ENCODE measurements around the gene LIPC. TPM values are rescaled to one million over a fixed set of nuclear protein-coding genes. Genes with fewer than 3 reads are reported as not detected.

Gene LIPC
- total RNA-seq, 1 donor from 2014 or later: 1.0 TPM

- no peaks in the 10 kb centered on the region for H3K27me3 ChIP-seq (ENCODE audit: low read depth)
- intact Hi-C loops (cut with DNase I): no loop called here
- peaks cover 7% of the 10 kb centered on the region for H3K4me1 ChIP-seq
- H3K4me3 ChIP-seq: no peak overlapping the region
- no peaks in the 10 kb centered on the region for H3K36me3 ChIP-seq
- no peak overlapping the region for H3K27ac ChIP-seq
- no peak for TF ChIP-seq CTCF (IDR thresholded peaks at IDR 0.05)
- no peaks in the 10 kb centered on the region for H3K9me3 ChIP-seq
- DNase-seq (no peak), ATAC-seq (no peak)
Measured at GRCh38 chr15:58532126-58532525, 100.3 kb downstream of the LIPC start.

- no peak for TF ChIP-seq CTCF (IDR thresholded peaks at IDR 0.05)
- H3K4me1 ChIP-seq: no peaks in the 10 kb centered on the region
- H3K4me3 ChIP-seq: no peak overlapping the region
- DNase-seq (no peak), ATAC-seq (no peak)
- H3K9me3 ChIP-seq: no peaks in the 10 kb centered on the region
- intact Hi-C loops (cut with DNase I): no loop called here
- H3K36me3 ChIP-seq: no peaks in the 10 kb centered on the region
- no peak overlapping the region for H3K27ac ChIP-seq
- no peaks in the 10 kb centered on the region for H3K27me3 ChIP-seq (ENCODE audit: low read depth)
Measured at GRCh38 chr15:58534556-58534955, 102.8 kb downstream of the LIPC start.

GRCh38 chr15:58535337-58535736 is 103.5 kb downstream of the LIPC start:
- Histone ChIP-seq H3K36me3 (no peaks in the 10 kb centered on the region), H3K4me3 (no peak overlapping the region), H3K4me1 (no peaks in the 10 kb centered on the region), H3K9me3 (no peaks in the 10 kb centered on the region), H3K27ac (no peak overlapping the region), H3K27me3 (ENCODE audit: low read depth) (no peaks in the 10 kb centered on the region)
- intact Hi-C loops (cut with DNase I): no loop called here
- ATAC-seq (no peak), DNase-seq (no peak)
- no peak for TF ChIP-seq CTCF (IDR thresholded peaks at IDR 0.05)

- DNase-seq (no peak), ATAC-seq (no peak)
- Histone ChIP-seq H3K27ac (no peak overlapping the region), H3K36me3 (no peaks in the 10 kb centered on the region), H3K4me3 (no peak overlapping the region), H3K27me3 (ENCODE audit: low read depth) (no peaks in the 10 kb centered on the region), H3K9me3 (no peaks in the 10 kb centered on the region), H3K4me1 (no peaks in the 10 kb centered on the region)
- intact Hi-C loops (cut with DNase I): no loop called here
- TF ChIP-seq CTCF (IDR thresholded peaks at IDR 0.05): no peak
Measured at GRCh38 chr15:58535894-58536293, 104.1 kb downstream of the LIPC start.

GRCh38 chr15:58536414-58536813 is 104.6 kb downstream of the LIPC start:
- Histone ChIP-seq H3K36me3 (no peaks in the 10 kb centered on the region), H3K4me3 (no peak overlapping the region), H3K9me3 (no peaks in the 10 kb centered on the region), H3K27me3 (ENCODE audit: low read depth) (no peaks in the 10 kb centered on the region), H3K27ac (no peak overlapping the region), H3K4me1 (no peaks in the 10 kb centered on the region)
- intact Hi-C loops (cut with DNase I): no loop called here
- no peak for ATAC-seq
- no peak for DNase-seq
- TF ChIP-seq CTCF (IDR thresholded peaks at IDR 0.05): no peak

- Histone ChIP-seq H3K4me1 (no peaks in the 10 kb centered on the region), H3K9me3 (no peaks in the 10 kb centered on the region), H3K27ac (no peak overlapping the region), H3K27me3 (ENCODE audit: low read depth) (no peaks in the 10 kb centered on the region), H3K4me3 (no peak overlapping the region), H3K36me3 (no peaks in the 10 kb centered on the region)
- intact Hi-C loops (cut with DNase I): no loop called here
- DNase-seq: no peak
- no peak for TF ChIP-seq CTCF (IDR thresholded peaks at IDR 0.05)
- ATAC-seq: no peak
Measured at GRCh38 chr15:58537033-58537432, 105.2 kb downstream of the LIPC start.
